Mammary epithelial cell (primary cell): ENCODE results near the gene SPAG16.

Source experiments
- CTCF ChIP-seq, 2 donors: IDR thresholded peaks in 1 of 2; conservative IDR thresholded peaks in 1 of 2; 2 replicates each; pipeline ENCODE4 v1.5.1; 2011 to 2012; ENCODE audit warnings: inconsistent platforms in 2 of 2, low read length in 2 of 2, mild to moderate bottlenecking in 2 of 2, control low read depth in 1 of 2, low read depth in 1 of 2; ENCODE audit not compliant: insufficient read depth in 1 of 2; ENCODE audit errors: extremely low read depth in 1 of 2
- EZH2 ChIP-seq: IDR thresholded peaks from 2 replicates; pipeline ENCODE4 v1.6.1; 2012; ENCODE audit warnings: low read length, inconsistent platforms, borderline replicate concordance

GRCh38 chr2:214341646-214342045 lies 1057.4 kb downstream of the SPAG16 start:
- TF ChIP-seq CTCF (conservative IDR thresholded peaks at IDR 0.05 in 1 of 2, IDR thresholded peaks at IDR 0.05 in 1 of 2; ENCODE audit: extremely low read depth in 1 of 2, insufficient read depth in 1 of 2, low read depth in 1 of 2, low read length in 2 of 2) (no peak), EZH2 (no peak)
